Hepatocyte (in vitro differentiated cells): ENCODE data around the gene PITX1. TPM values are rescaled to one million over a fixed set of nuclear protein-coding genes. Genes with fewer than 3 reads are reported as not detected.

Experiments
- DNase-seq: peaks from one replicate; pipeline ENCODE4 v3.0.0-alpha.2; 2016; ENCODE audit warnings: low spot score
- H2AFZ ChIP-seq: fragments of 200-600 bp; sonication (generic); 2 replicates; pipeline ENCODE4 v1.6.0; 2016; ENCODE audit warnings: antibody characterized with exemption, mild to moderate bottlenecking
- H3K27ac ChIP-seq: fragments of 200-600 bp; sonication (generic); 2 replicates; pipeline ENCODE4 v1.5.1; 2016; ENCODE audit warnings: mild to moderate bottlenecking
- H3K27me3 ChIP-seq: fragments of 200-600 bp; sonication (generic); 2 replicates; pipeline ENCODE4 v1.6.1; 2016
- H3K36me3 ChIP-seq: fragments of 200-600 bp; sonication (generic); replicated peaks from 2 replicates; pipeline ENCODE4 v1.5.1; 2016; ENCODE audit warnings: low read depth; ENCODE audit not compliant: insufficient read depth
- H3K4me1 ChIP-seq: fragments of 200-600 bp; sonication (generic); 2 replicates; pipeline ENCODE4 v1.5.1; 2016; ENCODE audit warnings: mild to moderate bottlenecking, moderate library complexity; ENCODE audit not compliant: insufficient read depth
- H3K4me2 ChIP-seq: fragments of 200-600 bp; sonication (generic); 2 replicates; pipeline ENCODE4 v1.6.0; 2016
- H3K4me3 ChIP-seq: fragments of 200-600 bp; sonication (generic); 2 replicates; pipeline ENCODE4 v1.5.1; 2016; ENCODE audit warnings: mild to moderate bottlenecking
- H3K79me2 ChIP-seq: fragments of 200-600 bp; sonication (generic); 2 replicates; pipeline ENCODE4 v1.6.0; 2017; ENCODE audit warnings: mild to moderate bottlenecking
- H3K9me2 ChIP-seq: fragments of 200-600 bp; sonication (generic); replicated peaks from 2 replicates; pipeline ENCODE4 v1.6.0; 2017; ENCODE audit warnings: mild to moderate bottlenecking; ENCODE audit not compliant: insufficient read depth
- H3K9me3 ChIP-seq: fragments of 200-600 bp; sonication (generic); 2 replicates; pipeline ENCODE4 v1.5.1; 2016; ENCODE audit warnings: low read depth, mild to moderate bottlenecking
- H4K20me1 ChIP-seq: fragments of 200-600 bp; sonication (generic); 2 replicates; pipeline ENCODE4 v1.6.0; 2016; ENCODE audit warnings: mild to moderate bottlenecking; ENCODE audit not compliant: insufficient read depth, poor library complexity, severe bottlenecking
- EZH2 ChIP-seq: fragments of 200-600 bp; sonication (generic); IDR thresholded peaks from 2 replicates; pipeline ENCODE4 v1.6.1; 2016; ENCODE audit warnings: antibody characterized with exemption, mild to moderate bottlenecking, borderline replicate concordance
- EZH2phosphoT487 ChIP-seq: fragments of 200-600 bp; sonication (generic); IDR thresholded peaks from one replicate; pipeline ENCODE4 v1.6.1; 2018; ENCODE audit warnings: antibody characterized with exemption, mild to moderate bottlenecking, low read depth, moderate library complexity; ENCODE audit not compliant: unreplicated experiment, severe bottlenecking
- WGBS: methylation state at CpG from one replicate; pipeline ENCODE4 v1.1.6; 2016; ENCODE audit warnings: low lambda C conversion rate; ENCODE audit errors: missing lambda C conversion rate; 5-methylcytosine and 5-hydroxymethylcytosine counted together
- polyA plus RNA-seq: library from polyadenylated mRNA; unstranded; fragments of >200 nt; fragmentation: Nextera tagmentation; extraction: Ambion mirVana; gene quantifications from 2 replicates; pipeline ENCODE4 v1.2.1, GENCODE V29; 2016
- total RNA-seq: library from RNA; depleted of rRNA; stranded (reverse); fragments of >200 nt; gene quantifications from 2 replicates; pipeline ENCODE4 v1.2.3, GENCODE V29; 2014
- TF ChIP-seq, protein P1 (sequence below): fragments of 200-600 bp; sonication (generic); IDR thresholded peaks from 2 replicates; pipeline ENCODE4 v1.5.1; 2016; ENCODE audit warnings: antibody characterized with exemption, mild to moderate bottlenecking; ENCODE audit not compliant: poor library complexity

The PITX1 gene
- total and polyA plus RNA-seq, 2 experiments from 2014 or later: 64.9 to 141 TPM

DNA sequence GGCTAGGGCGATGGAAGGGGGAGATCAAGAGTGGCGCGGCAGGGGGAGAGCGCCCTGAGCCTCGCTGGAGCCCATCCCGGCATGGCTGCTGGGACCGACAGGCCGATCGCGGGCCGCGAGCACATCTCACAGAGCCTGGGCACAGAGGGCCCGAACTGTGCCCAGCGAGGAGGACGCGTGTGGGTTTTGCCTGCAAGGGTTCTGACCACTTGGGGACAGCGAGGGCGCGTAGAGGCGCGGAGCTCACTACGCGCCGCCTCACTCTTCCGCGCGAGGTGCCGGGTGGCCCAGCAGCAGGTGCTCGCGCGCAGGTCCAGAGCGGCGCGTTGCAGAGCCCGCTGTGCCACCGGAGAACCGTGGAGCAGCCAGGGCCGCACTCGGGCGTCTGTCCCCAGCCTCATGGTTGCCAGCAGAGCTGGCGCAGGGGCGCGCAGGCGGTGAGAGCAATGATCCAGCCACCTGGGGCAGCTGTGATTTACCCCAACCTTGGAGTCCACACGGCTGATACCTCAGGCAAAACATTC lies 16.3 kb upstream of the PITX1 start:
- peaks cover 22% of the 10 kb centered on the region for H3K27me3 ChIP-seq
- no peaks in the 10 kb centered on the region for H3K9me3 ChIP-seq
- no peaks in the 10 kb centered on the region for H3K79me2 ChIP-seq
- no peaks in the 10 kb centered on the region for H4K20me1 ChIP-seq
- DNase-seq: no peak
- H3K4me2 ChIP-seq: no peak overlapping the region
- 44% methylated on average over 44 of the region's 45 CpGs for WGBS
- H3K9me2 ChIP-seq: no peaks in the 10 kb centered on the region
- H3K4me3 ChIP-seq: no peak overlapping the region
- H3K4me1 ChIP-seq: peaks cover 13% of the 10 kb centered on the region
- H3K27ac ChIP-seq: no peak overlapping the region
- H2AFZ ChIP-seq: no peak overlapping the region
- TF ChIP-seq EZH2: no peak
- TF ChIP-seq EZH2phosphoT487: no peak
- TF ChIP-seq, protein P1, sequence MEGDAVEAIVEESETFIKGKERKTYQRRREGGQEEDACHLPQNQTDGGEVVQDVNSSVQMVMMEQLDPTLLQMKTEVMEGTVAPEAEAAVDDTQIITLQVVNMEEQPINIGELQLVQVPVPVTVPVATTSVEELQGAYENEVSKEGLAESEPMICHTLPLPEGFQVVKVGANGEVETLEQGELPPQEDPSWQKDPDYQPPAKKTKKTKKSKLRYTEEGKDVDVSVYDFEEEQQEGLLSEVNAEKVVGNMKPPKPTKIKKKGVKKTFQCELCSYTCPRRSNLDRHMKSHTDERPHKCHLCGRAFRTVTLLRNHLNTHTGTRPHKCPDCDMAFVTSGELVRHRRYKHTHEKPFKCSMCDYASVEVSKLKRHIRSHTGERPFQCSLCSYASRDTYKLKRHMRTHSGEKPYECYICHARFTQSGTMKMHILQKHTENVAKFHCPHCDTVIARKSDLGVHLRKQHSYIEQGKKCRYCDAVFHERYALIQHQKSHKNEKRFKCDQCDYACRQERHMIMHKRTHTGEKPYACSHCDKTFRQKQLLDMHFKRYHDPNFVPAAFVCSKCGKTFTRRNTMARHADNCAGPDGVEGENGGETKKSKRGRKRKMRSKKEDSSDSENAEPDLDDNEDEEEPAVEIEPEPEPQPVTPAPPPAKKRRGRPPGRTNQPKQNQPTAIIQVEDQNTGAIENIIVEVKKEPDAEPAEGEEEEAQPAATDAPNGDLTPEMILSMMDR: no peak
- no peaks in the 10 kb centered on the region for H3K36me3 ChIP-seq

DNA sequence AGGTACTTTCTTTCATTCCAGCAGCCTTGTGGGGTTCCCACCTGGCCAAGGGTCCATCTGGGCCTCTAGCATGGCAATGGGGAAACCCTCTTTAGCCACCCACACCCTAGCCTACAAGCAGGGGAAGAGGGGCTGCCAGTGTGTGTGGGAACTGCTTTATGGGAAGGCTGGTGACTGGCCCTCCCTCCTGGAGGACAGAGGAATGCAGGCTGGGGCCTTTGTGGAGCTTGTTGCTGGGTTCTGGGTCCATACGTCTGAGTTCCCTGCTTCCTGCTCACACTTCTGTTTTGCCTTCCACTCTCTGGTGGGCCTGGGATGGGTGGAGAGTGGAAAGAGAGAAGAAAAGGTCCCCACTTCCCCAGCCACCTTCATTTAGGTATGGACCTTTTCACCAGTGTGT lies 14.9 kb upstream of the PITX1 start:
- H3K36me3 ChIP-seq: no peaks in the 10 kb centered on the region
- no peaks in the 10 kb centered on the region for H3K9me2 ChIP-seq
- H3K4me2 ChIP-seq: no peak overlapping the region
- H3K9me3 ChIP-seq: no peaks in the 10 kb centered on the region
- peaks cover 23% of the 10 kb centered on the region for H3K27me3 ChIP-seq
- no peak overlapping the region for H3K4me3 ChIP-seq
- H3K4me1 ChIP-seq: peaks cover 8% of the 10 kb centered on the region
- H4K20me1 ChIP-seq: no peaks in the 10 kb centered on the region
- no peak overlapping the region for H2AFZ ChIP-seq
- no peaks in the 10 kb centered on the region for H3K79me2 ChIP-seq
- no peak for DNase-seq
- no peak for TF ChIP-seq EZH2
- TF ChIP-seq EZH2phosphoT487: no peak
- no peak overlapping the region for H3K27ac ChIP-seq
- 73% methylated on average over 1 of the region's 1 CpG for WGBS

DNA sequence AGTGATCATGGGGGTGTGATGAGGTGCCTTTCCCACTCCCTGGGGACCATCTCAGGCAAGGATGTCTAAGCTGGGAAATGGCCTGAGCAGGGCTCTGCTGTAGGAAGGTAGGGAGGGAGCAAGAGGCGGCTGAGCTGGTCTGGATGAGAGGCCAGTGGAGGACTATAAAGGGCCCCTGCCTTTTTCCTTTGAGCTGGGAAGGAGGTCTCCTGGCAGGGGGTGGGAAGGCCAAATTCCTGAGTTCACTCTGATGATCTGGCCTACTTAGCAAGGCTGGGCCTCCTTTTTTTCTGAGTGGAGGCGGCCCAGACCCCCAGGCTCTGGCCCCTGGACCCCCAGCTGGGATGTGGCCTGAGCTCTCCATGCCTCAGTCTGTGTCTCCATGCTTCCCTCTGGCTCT lies 14.3 kb upstream of the PITX1 start:
- DNase-seq: no peak
- TF ChIP-seq EZH2 (no peak), EZH2phosphoT487 (no peak)
- TF ChIP-seq, protein P1: no peak
- Histone ChIP-seq H3K27ac (no peak overlapping the region), H2AFZ (no peak overlapping the region), H3K4me2 (no peak overlapping the region), H3K79me2 (no peaks in the 10 kb centered on the region), H3K4me3 (no peak overlapping the region), H3K9me2 (no peaks in the 10 kb centered on the region), H3K36me3 (no peaks in the 10 kb centered on the region), H3K27me3 (peaks cover 29% of the 10 kb centered on the region), H4K20me1 (no peaks in the 10 kb centered on the region), H3K9me3 (no peaks in the 10 kb centered on the region), H3K4me1 (peaks cover 6% of the 10 kb centered on the region)
- 92% methylated on average over 2 of the region's 2 CpGs for WGBS

DNA sequence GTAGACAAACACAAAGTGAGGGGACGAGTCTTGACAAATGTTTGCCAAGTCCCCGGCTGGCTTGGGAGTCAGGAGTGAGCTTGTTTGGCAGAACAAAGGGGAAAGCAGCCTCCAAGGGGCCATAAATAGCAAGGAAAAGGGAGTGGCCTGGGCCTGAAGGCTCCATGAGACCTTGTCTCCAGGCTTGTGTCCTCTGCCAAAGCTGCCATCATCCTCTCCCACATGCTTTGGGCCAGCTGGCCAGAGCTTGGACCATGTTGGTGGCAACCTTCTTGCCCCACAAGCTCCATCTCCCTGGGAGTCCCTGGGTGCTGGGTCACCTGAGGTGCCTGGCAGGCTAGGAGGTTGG lies 13.3 kb upstream of the PITX1 start:
- Histone ChIP-seq H3K4me1 (peaks cover 6% of the 10 kb centered on the region), H3K27ac (peak overlapping the region; percentile 84), H3K4me2 (no peak overlapping the region), H3K79me2 (no peaks in the 10 kb centered on the region), H3K9me3 (no peaks in the 10 kb centered on the region), H3K36me3 (no peaks in the 10 kb centered on the region), H4K20me1 (no peaks in the 10 kb centered on the region), H2AFZ (no peak overlapping the region), H3K27me3 (peaks cover 32% of the 10 kb centered on the region), H3K9me2 (no peaks in the 10 kb centered on the region), H3K4me3 (no peak overlapping the region)
- TF ChIP-seq EZH2phosphoT487 (no peak), EZH2 (no peak)
- TF ChIP-seq, protein P1: no peak
- DNase-seq: no peak
- WGBS: 45% methylated on average over 2 of the region's 2 CpGs
